Measurements from ENCODE around the gene DEDD2. TPM values are rescaled to one million over a fixed set of nuclear protein-coding genes. Genes with fewer than 3 reads are reported as not detected.

The DEDD2 gene
- total RNA-seq, 1 experiment from 2014 or later: 34.4 TPM

DNA sequence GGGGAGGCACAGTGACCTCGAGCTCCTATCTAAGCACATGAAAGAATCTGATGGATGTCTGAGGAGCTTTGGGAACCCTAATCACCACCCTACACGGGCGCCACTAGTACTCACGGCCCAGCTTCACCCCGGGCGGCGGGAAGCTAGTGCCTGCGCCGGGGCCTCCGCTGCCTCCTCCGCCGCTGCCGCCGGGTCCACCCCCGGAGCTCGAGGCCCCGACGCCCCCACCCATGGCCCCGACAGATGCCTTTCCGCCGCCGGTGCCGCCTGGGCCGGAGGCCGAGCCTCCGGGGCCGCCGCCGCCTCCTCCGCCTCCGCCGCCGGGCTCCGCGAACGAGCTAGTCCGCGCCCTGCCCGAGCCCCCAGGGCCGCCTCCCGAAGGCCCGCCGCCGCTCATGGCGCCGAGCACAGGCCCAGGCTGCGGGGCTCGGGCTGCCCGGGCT, 24.6 kb upstream of the DEDD2 start:
- H3K27ac ChIP-seq (ENCODE audit: low read length): no peak overlapping the region
- peak overlapping the region; percentile 94 for H3K4me2 ChIP-seq (ENCODE audit: low read length)
- no peaks in the 10 kb centered on the region for H3K9me2 ChIP-seq (replicated peaks; ENCODE audit: low read length)
- ATAC-seq (no peak), DNase-seq (no peak)
- ChIA-PET CTCF (no interaction called here), POLR2A (ENCODE audit: unreplicated experiment) (interaction anchor here (0.5 to 0.7 kb wide), 3 partner anchors 24 to 161 kb away, joined by 3 to 4 read pairs (median 3); no protein-coding TSS in a partner anchor)
- no peaks in the 10 kb centered on the region for H3K36me3 ChIP-seq (ENCODE audit: low read depth, low read length)
- intact Hi-C loops (cut with micrococcal nuclease): loop anchor here (2.0 kb wide), 1 partner anchor 25 kb away; the partner anchor contains the start of gene DEDD2
- peaks cover 4% of the 10 kb centered on the region for H3K4me1 ChIP-seq (ENCODE audit: insufficient read depth, low read length)
- BruUV-seq (replicated peaks): no TSS peak
- H3K27me3 ChIP-seq (ENCODE audit: low read length): no peaks in the 10 kb centered on the region
- H2AFZ ChIP-seq (ENCODE audit: low read length): no peak overlapping the region
- TF ChIP-seq, protein P1, sequence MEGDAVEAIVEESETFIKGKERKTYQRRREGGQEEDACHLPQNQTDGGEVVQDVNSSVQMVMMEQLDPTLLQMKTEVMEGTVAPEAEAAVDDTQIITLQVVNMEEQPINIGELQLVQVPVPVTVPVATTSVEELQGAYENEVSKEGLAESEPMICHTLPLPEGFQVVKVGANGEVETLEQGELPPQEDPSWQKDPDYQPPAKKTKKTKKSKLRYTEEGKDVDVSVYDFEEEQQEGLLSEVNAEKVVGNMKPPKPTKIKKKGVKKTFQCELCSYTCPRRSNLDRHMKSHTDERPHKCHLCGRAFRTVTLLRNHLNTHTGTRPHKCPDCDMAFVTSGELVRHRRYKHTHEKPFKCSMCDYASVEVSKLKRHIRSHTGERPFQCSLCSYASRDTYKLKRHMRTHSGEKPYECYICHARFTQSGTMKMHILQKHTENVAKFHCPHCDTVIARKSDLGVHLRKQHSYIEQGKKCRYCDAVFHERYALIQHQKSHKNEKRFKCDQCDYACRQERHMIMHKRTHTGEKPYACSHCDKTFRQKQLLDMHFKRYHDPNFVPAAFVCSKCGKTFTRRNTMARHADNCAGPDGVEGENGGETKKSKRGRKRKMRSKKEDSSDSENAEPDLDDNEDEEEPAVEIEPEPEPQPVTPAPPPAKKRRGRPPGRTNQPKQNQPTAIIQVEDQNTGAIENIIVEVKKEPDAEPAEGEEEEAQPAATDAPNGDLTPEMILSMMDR (conservative IDR thresholded peaks at IDR 0.05; ENCODE audit: low read depth, low read length): no peak
- TF ChIP-seq EZH2phosphoT487 (IDR thresholded peaks at IDR 0.05; ENCODE audit: borderline replicate concordance, low read length) (no peak), EZH2 (IDR thresholded peaks at IDR 0.05; ENCODE audit: low read length, unreplicated experiment) (no peak)
- H3K4me3 ChIP-seq (ENCODE audit: low read length): peak overlapping the region; percentile 98
- H3K9ac ChIP-seq (ENCODE audit: low read length): peak overlapping the region; percentile 93
- H3K9me3 ChIP-seq (ENCODE audit: low read length): no peaks in the 10 kb centered on the region
- no peaks in the 10 kb centered on the region for H3F3A ChIP-seq (ENCODE audit: low read length, unreplicated experiment)
- peaks cover 44% of the 10 kb centered on the region for H3K79me2 ChIP-seq (ENCODE audit: low read length)
- no peaks in the 10 kb centered on the region for H4K20me1 ChIP-seq (ENCODE audit: low read length)

DNA sequence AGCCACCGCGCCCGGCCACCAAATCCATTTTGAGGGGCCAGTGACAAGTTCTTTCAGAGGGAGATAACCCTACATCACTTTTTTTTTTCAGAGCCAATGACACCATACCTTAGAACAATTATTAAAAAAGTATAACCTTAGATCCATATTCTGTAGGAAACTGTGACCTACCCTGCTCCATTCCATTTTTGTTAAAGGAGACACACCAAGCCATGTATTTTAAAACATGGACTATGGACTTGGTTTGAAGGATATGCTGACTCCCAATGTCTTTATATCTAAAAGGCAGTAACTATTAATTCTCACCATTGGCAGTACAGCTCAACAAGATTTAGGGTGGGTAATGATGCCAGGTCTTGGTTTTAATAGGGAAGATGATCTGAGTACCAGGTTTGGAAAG, 23.8 kb upstream of the DEDD2 start:
- ATAC-seq: no peak
- H3K27ac ChIP-seq (ENCODE audit: low read length): no peak overlapping the region

More for the DNA sequence above, 23.8 kb upstream of the DEDD2 start:
- ChIA-PET POLR2A (ENCODE audit: unreplicated experiment) (no interaction called here), CTCF (no interaction called here)
- Histone ChIP-seq H3F3A (ENCODE audit: low read length, unreplicated experiment) (no peaks in the 10 kb centered on the region), H3K9me2 (replicated peaks; ENCODE audit: low read length) (no peaks in the 10 kb centered on the region), H3K27me3 (ENCODE audit: low read length) (no peaks in the 10 kb centered on the region), H3K9ac (ENCODE audit: low read length) (peak overlapping the region; percentile 93), H3K4me2 (ENCODE audit: low read length) (peak overlapping the region; percentile 94), H3K4me3 (ENCODE audit: low read length) (peak overlapping the region; percentile 98), H3K79me2 (ENCODE audit: low read length) (peaks cover 44% of the 10 kb centered on the region), H3K9me3 (ENCODE audit: low read length) (no peaks in the 10 kb centered on the region), H2AFZ (ENCODE audit: low read length) (no peak overlapping the region), H4K20me1 (ENCODE audit: low read length) (no peaks in the 10 kb centered on the region), H3K4me1 (ENCODE audit: insufficient read depth, low read length) (peaks cover 4% of the 10 kb centered on the region), H3K36me3 (ENCODE audit: low read depth, low read length) (no peaks in the 10 kb centered on the region)
- intact Hi-C loops (cut with micrococcal nuclease): no loop called here
- BruUV-seq (replicated peaks): no TSS peak
- DNase-seq: no peak
- TF ChIP-seq EZH2 (IDR thresholded peaks at IDR 0.05; ENCODE audit: low read length, unreplicated experiment): no peak
- TF ChIP-seq EZH2phosphoT487 (IDR thresholded peaks at IDR 0.05; ENCODE audit: borderline replicate concordance, low read length): no peak
- TF ChIP-seq, protein P1 (conservative IDR thresholded peaks at IDR 0.05; ENCODE audit: low read depth, low read length): no peak
